Activated T-cell treated with anti-CD3 and anti-CD28 coated beads, Interleukin-2, amount 50 U/mL, for 72 hours (primary cell): ENCODE results near the gene CD28. TPM values are rescaled to one million over a fixed set of nuclear protein-coding genes. Genes with fewer than 3 reads are reported as not detected.

Experiments used
- ATAC-seq, 2 donors: fragments of 150-1000 bp; cut with Tn5 transposase; replicated peaks in 1 of 2; 2 replicates each; pipeline ENCODE4 v1.10.0; 2021; ENCODE audit warnings: moderate library complexity in 2 of 2, mild to moderate bottlenecking in 1 of 2
- DNase-seq, 2 donors: peaks; one replicate each; pipeline ENCODE4 v3.0.0; 2021 to 2022; ENCODE audit warnings: mixed read lengths in 1 of 2
- H3K27ac Mint-ChIP-seq: one replicate; pipeline ENCODE4 v1.8.0; 2022; ENCODE audit warnings: mild to moderate bottlenecking, moderate library complexity, mixed read lengths
- H3K27me3 Mint-ChIP-seq: one replicate; pipeline ENCODE4 v1.8.0; 2022; ENCODE audit warnings: low read depth, mixed read lengths
- H3K36me3 Mint-ChIP-seq, 2 donors: one replicate each; pipeline ENCODE4 v1.8.0; 2022; ENCODE audit warnings: mixed read lengths in 2 of 2, mild to moderate bottlenecking in 1 of 2; ENCODE audit not compliant: insufficient read depth in 2 of 2
- H3K4me1 Mint-ChIP-seq: one replicate; pipeline ENCODE4 v1.8.0; 2022; ENCODE audit warnings: low read depth, mixed read lengths
- H3K4me3 Mint-ChIP-seq, 2 donors: one replicate each; pipeline ENCODE4 v1.8.0; 2022; ENCODE audit warnings: mild to moderate bottlenecking in 2 of 2, mixed read lengths in 2 of 2, moderate library complexity in 2 of 2
- H3K9me3 Mint-ChIP-seq, 2 donors: one replicate each; pipeline ENCODE4 v1.8.0; 2022; ENCODE audit warnings: mixed read lengths in 2 of 2
- total RNA-seq, 2 donors: library from RNA; stranded (reverse); gene quantifications; one replicate each; pipeline ENCODE4 v1.2.3, GENCODE V29; 2022

CD28 gene
- total RNA-seq, 2 donors from 2014 or later = 177 to 206 TPM

- ATAC-seq (no peak), DNase-seq (no peak)
- peaks cover 19 to 31% of the 10 kb centered on the region in 2 donors for H3K36me3 Mint-ChIP-seq
- H3K9me3 Mint-ChIP-seq = peaks cover 7 to 10% of the 10 kb centered on the region in 2 donors
- no peaks in the 10 kb centered on the region for H3K27me3 Mint-ChIP-seq
- H3K27ac Mint-ChIP-seq = peak overlapping the region; percentile 87
- no peak overlapping the region for H3K4me3 Mint-ChIP-seq
- H3K4me1 Mint-ChIP-seq = peaks cover 91% of the 10 kb centered on the region
These were observed 38.8 kb downstream of the CD28 start for GRCh38 chr2:203745267-203745666.

GRCh38 chr2:203748331-203749126, 42.1 kb downstream of the CD28 start:
- Mint-ChIP-seq H3K27ac (peak overlapping the region; percentile 96), H3K27me3 (no peaks in the 10 kb centered on the region), H3K36me3 (peaks cover 16 to 28% of the 10 kb centered on the region in 2 donors), H3K4me1 (peaks cover 76% of the 10 kb centered on the region), H3K9me3 (peaks cover 5 to 8% of the 10 kb centered on the region in 2 donors), H3K4me3 (peak overlapping the region; percentile 52 to 78)
- DNase-seq = peak in 1 of 2 donors; percentile 36
- peak; percentile 63 to 71 for ATAC-seq

- Mint-ChIP-seq H3K4me1 (peaks cover 74% of the 10 kb centered on the region), H3K9me3 (peaks cover 8 to 13% of the 10 kb centered on the region in 2 donors), H3K27ac (peak overlapping the region; percentile 21), H3K36me3 (peaks cover 19 to 31% of the 10 kb centered on the region in 2 donors), H3K4me3 (peak overlapping the region; percentile 11 to 33), H3K27me3 (no peaks in the 10 kb centered on the region)
- peak in 1 of 2 donors; percentile 8 for ATAC-seq
- no peak for DNase-seq
These were observed 44.1 kb downstream of the CD28 start for GRCh38 chr2:203750346-203751068.

- Mint-ChIP-seq H3K4me3 (peak overlapping the region in 1 of 2 donors; percentile 11), H3K4me1 (peaks cover 65% of the 10 kb centered on the region), H3K36me3 (peaks cover 24 to 38% of the 10 kb centered on the region in 2 donors), H3K27ac (peak overlapping the region; percentile 5), H3K27me3 (no peaks in the 10 kb centered on the region), H3K9me3 (peaks cover 12 to 21% of the 10 kb centered on the region in 2 donors)
- ATAC-seq (no peak), DNase-seq (no peak)
These were observed 45.3 kb downstream of the CD28 start for GRCh38 chr2:203751685-203752271.

- Mint-ChIP-seq H3K27me3 (no peaks in the 10 kb centered on the region), H3K4me1 (peaks cover 40% of the 10 kb centered on the region), H3K27ac (no peak overlapping the region), H3K4me3 (no peak overlapping the region), H3K9me3 (peaks cover 17 to 26% of the 10 kb centered on the region in 2 donors), H3K36me3 (peaks cover 37 to 62% of the 10 kb centered on the region in 2 donors)
- no peak for ATAC-seq
- no peak for DNase-seq
These were observed 49.7 kb downstream of the CD28 start for GRCh38 chr2:203756161-203756560.

- ATAC-seq (no peak), DNase-seq (no peak)
- no peak overlapping the region for H3K4me3 Mint-ChIP-seq
- peaks cover 14 to 28% of the 10 kb centered on the region in 2 donors for H3K9me3 Mint-ChIP-seq
- H3K36me3 Mint-ChIP-seq = peaks cover 37 to 62% of the 10 kb centered on the region in 2 donors
- H3K27me3 Mint-ChIP-seq = no peaks in the 10 kb centered on the region
- peak overlapping the region; percentile 45 for H3K27ac Mint-ChIP-seq
- H3K4me1 Mint-ChIP-seq = peaks cover 56% of the 10 kb centered on the region
These were observed 52.6 kb downstream of the CD28 start for GRCh38 chr2:203758841-203759689.

- H3K4me3 Mint-ChIP-seq = no peak overlapping the region
- H3K4me1 Mint-ChIP-seq = peaks cover 60% of the 10 kb centered on the region
- peaks cover 13 to 27% of the 10 kb centered on the region in 2 donors for H3K9me3 Mint-ChIP-seq
- DNase-seq (no peak), ATAC-seq (no peak)
- H3K27me3 Mint-ChIP-seq = no peaks in the 10 kb centered on the region
- H3K36me3 Mint-ChIP-seq = peaks cover 38 to 57% of the 10 kb centered on the region in 2 donors
- peak overlapping the region; percentile 45 for H3K27ac Mint-ChIP-seq
These were observed 53.4 kb downstream of the CD28 start for GRCh38 chr2:203759690-203760365.

- no peaks in the 10 kb centered on the region for H3K27me3 Mint-ChIP-seq
- H3K4me1 Mint-ChIP-seq = peaks cover 68% of the 10 kb centered on the region
- H3K36me3 Mint-ChIP-seq = peaks cover 30 to 47% of the 10 kb centered on the region in 2 donors
- DNase-seq = no peak
- H3K9me3 Mint-ChIP-seq = peaks cover 8 to 18% of the 10 kb centered on the region in 2 donors
- no peak overlapping the region for H3K27ac Mint-ChIP-seq
- ATAC-seq = no peak
- no peak overlapping the region for H3K4me3 Mint-ChIP-seq
These were observed 54.7 kb downstream of the CD28 start for GRCh38 chr2:203761121-203761520.

GRCh38 chr2:203763241-203763937, 57.0 kb downstream of the CD28 start:
- H3K4me3 Mint-ChIP-seq = peak overlapping the region; percentile 30
- H3K27me3 Mint-ChIP-seq = no peaks in the 10 kb centered on the region
- H3K27ac Mint-ChIP-seq = peak overlapping the region; percentile 86
- peaks cover 9 to 10% of the 10 kb centered on the region in 2 donors for H3K9me3 Mint-ChIP-seq
- H3K36me3 Mint-ChIP-seq = peaks cover 27 to 44% of the 10 kb centered on the region in 2 donors
- DNase-seq = peak; percentile 67 to 74
- peaks cover 81% of the 10 kb centered on the region for H3K4me1 Mint-ChIP-seq
- ATAC-seq = peak; percentile 87 to 88

- H3K36me3 Mint-ChIP-seq = peaks cover 26 to 42% of the 10 kb centered on the region in 2 donors
These were observed 57.7 kb downstream of the CD28 start for GRCh38 chr2:203763938-203764664.

More at GRCh38 chr2:203763938-203764664, 57.7 kb downstream of the CD28 start:
- peaks cover 8% of the 10 kb centered on the region in 2 donors for H3K9me3 Mint-ChIP-seq
- peak overlapping the region; percentile 86 for H3K27ac Mint-ChIP-seq
- DNase-seq (no peak), ATAC-seq (peak; percentile 93 to 95)
- H3K4me3 Mint-ChIP-seq = peak overlapping the region; percentile 30 to 71
- H3K27me3 Mint-ChIP-seq = no peaks in the 10 kb centered on the region
- peaks cover 83% of the 10 kb centered on the region for H3K4me1 Mint-ChIP-seq
